Lower leg skin (tissue), 4 donors: Measurements from ENCODE around the gene PKP2. TPM values are rescaled to one million over a fixed set of nuclear protein-coding genes. Genes with fewer than 3 reads are reported as not detected.
A peak's percentile ranks its signal among the peaks of the same experiment; 100 is the strongest.

Experiments used
- DNase-seq, 2 donors: peaks; one replicate each; pipeline ENCODE4 v3.0.0-alpha.2; 2019; ENCODE audit warnings: low spot score in 2 of 2
- H3K4me3 ChIP-seq: fragments of 200-600 bp; sonication (generic); 2 replicates; pipeline ENCODE4 v1.5.1; 2017; ENCODE audit warnings: mild to moderate bottlenecking, low read depth; ENCODE audit not compliant: poor library complexity, severe bottlenecking
- POLR2A ChIP-seq, 2 donors: fragments of 450-650 bp; IDR thresholded peaks; one replicate each; pipeline ENCODE4 v1.6.1; 2016 to 2017; ENCODE audit warnings: antibody characterized with exemption in 2 of 2, mild to moderate bottlenecking in 1 of 2, moderate library complexity in 1 of 2
- WGBS, 2 donors: methylation state at CpG; one replicate each; pipeline ENCODE4 v1.1.5; 2018; 5-methylcytosine and 5-hydroxymethylcytosine counted together
- intact Hi-C: fragments of 100-400 bp; cut with DNase I; formaldehyde crosslinking; loops from one replicate; pipeline ENCODE4 v1.15.0; 2023; ENCODE audit warnings: low total_unique reads
- total RNA-seq, 4 donors: library from RNA; depleted of rRNA; stranded (reverse); fragments of >200 nt; gene quantifications; one replicate each; pipeline ENCODE4 v1.1.0, GENCODE V29; 2016
- TF ChIP-seq, protein P1 (sequence below), 3 donors: fragments of 450-650 bp; IDR thresholded peaks; one replicate each; pipeline ENCODE4 v1.5.1; 2016; ENCODE audit warnings: antibody characterized with exemption in 3 of 3, mild to moderate bottlenecking in 3 of 3, moderate library complexity in 2 of 3

Gene PKP2
- total RNA-seq, 4 donors from 2014 or later, result 7.5 to 10.5 (median 9.2) TPM

DNA sequence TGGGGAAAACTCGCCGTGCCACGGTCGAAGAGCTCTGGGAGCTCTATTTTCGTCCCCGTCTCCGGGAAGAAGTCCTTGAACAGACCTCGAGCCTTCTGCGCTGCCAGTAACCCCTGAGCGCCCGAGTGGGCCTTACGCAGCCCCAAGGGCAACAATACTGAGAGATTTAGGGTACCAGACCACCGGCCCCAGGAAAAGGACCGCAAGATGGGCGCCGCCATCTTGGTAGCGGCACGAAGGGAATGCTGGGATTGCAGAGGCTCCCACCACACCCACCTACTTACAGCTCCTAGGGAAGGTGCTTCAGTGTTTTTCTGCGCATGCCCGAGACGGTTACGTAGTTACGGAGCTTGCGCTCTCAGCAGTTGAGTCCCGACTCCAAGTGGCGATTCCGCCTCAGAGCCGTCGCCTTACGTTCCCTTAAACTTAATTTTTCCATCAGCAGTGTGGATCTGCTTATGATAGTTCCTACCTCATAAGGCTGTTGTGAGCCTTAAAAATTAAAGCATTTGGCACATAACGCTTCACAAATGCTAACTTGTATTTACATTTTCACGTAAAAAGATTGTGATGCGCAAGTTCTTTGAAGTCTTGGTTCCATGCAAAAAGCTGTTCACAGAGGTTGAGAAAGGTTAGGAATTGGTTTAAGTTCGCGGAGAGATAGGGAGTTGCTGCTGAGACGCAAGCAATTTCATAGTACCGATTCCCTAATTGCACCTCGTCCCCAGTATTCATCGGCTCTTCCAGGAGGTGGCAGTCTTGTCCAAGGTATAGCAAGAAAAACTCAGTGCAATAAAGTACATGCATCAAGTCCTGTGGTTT, 140.7 kb downstream of the PKP2 start, which contains the start of gene YARS2:
Gene YARS2 (minus strand): TSS at position 244 of the 822 bp plus-strand sequence. CDS start 23 bp downstream, at position 221.
- TF ChIP-seq POLR2A (IDR thresholded peaks at IDR 0.05), result peak in 1 of 2 donors; percentile 9
- TF ChIP-seq, protein P1, sequence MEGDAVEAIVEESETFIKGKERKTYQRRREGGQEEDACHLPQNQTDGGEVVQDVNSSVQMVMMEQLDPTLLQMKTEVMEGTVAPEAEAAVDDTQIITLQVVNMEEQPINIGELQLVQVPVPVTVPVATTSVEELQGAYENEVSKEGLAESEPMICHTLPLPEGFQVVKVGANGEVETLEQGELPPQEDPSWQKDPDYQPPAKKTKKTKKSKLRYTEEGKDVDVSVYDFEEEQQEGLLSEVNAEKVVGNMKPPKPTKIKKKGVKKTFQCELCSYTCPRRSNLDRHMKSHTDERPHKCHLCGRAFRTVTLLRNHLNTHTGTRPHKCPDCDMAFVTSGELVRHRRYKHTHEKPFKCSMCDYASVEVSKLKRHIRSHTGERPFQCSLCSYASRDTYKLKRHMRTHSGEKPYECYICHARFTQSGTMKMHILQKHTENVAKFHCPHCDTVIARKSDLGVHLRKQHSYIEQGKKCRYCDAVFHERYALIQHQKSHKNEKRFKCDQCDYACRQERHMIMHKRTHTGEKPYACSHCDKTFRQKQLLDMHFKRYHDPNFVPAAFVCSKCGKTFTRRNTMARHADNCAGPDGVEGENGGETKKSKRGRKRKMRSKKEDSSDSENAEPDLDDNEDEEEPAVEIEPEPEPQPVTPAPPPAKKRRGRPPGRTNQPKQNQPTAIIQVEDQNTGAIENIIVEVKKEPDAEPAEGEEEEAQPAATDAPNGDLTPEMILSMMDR (IDR thresholded peaks at IDR 0.05), result peak in 1 of 3 donors; percentile 44
- peak; percentile 95 to 98 for DNase-seq
- intact Hi-C loops, result loop anchor here (5.0 kb wide), 1 partner anchor 1266 kb away; the partner anchor contains the start of gene ALG10
- peak within 1 kb of the TSS; percentile 93 for H3K4me3 ChIP-seq
- WGBS, 2 donors, result 0 to 2% methylated on average over 38 to 39 of the region's 39 CpGs

DNA sequence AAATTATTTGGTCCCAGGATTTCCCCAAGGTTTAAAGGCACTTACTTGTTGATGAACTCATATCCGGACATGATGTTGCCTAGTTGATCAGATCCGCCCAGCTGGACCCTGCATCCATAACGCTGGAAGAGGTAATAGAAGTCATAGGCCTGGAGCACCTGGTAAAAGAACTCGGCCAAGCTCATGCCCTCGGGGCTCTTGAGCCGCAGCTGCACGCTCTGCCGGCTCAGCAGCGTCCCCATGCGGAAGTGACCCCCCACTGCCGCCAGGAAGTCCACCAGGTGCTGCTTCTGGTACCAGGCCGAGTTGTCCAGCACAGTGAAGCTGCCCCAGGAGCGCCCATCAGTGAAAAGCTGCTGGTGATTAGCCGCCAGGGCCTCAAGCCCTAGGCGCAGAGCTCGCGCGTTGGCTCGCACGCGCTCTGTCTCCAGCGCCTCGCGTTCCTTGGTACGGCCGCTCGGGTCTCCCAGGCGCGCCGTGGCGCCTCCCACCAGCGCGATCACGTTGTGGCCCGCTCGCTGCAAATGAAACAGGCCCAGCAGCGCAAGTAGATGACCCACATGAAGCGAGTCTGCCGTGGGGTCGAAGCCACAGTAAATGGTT, 141.4 kb downstream of the PKP2 start:
- TF ChIP-seq POLR2A (IDR thresholded peaks at IDR 0.05), result no peak
- TF ChIP-seq, protein P1 (IDR thresholded peaks at IDR 0.05), result no peak
- 0% methylated on average over 16 to 20 of the region's 40 CpGs for WGBS, 2 donors

DNA sequence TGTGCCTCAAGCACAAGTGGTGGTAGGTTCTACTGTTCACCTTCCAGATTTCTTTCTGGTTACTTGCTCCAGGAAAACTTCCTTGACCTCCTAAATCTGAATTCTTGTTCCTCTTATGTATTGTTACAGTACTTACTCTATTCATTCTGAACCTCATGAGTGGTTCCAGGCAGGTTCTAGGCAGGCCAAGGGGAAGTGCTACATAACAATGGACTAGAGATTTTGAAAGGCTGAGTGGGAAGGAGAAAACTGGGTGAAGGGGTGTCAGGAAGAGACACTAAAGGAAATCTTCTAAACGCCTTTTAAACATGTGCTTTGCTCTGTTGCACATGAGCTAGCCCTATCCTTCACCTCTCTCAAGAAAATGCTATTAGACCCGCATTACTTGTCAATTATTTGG, 142.5 kb downstream of the PKP2 start:
- intact Hi-C loops, result no loop called here
- no peak for DNase-seq
- H3K4me3 ChIP-seq, result no peak overlapping the region
- 35 to 48% methylated on average over 2 of the region's 2 CpGs for WGBS, 2 donors
- TF ChIP-seq, protein P1 (IDR thresholded peaks at IDR 0.05), result no peak
- no peak for TF ChIP-seq POLR2A (IDR thresholded peaks at IDR 0.05)

More for the DNA sequence above, 141.4 kb downstream of the PKP2 start:
- DNase-seq, result peak; percentile 59 to 90
- H3K4me3 ChIP-seq, result peak overlapping the region; percentile 93
- intact Hi-C loops, result loop anchor here (5.0 kb wide), 1 partner anchor 1267 kb away; the partner anchor contains the start of gene ALG10

DNA sequence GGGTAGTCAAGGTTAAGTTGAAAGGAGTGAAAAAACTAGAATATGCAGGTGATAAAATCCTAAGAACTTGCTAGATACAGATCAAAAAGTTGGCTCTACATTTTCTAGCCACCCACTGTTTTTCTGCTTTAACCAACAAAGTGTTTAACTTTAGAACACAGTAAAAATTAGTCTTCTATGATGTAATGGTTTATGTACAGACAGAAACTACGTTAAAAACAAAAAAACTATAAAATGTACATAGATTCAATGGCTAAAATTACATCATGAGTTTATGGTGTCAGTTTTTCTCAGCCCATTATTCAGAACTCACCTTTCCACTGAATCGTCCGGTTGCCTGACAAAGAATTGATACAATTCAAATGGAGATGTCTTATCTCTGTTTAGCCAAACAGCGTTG, 143.0 kb downstream of the PKP2 start:
- no peak overlapping the region for H3K4me3 ChIP-seq
- intact Hi-C loops, result no loop called here
- WGBS, 2 donors, result 72 to 73% methylated on average over 4 of the region's 4 CpGs
- TF ChIP-seq, protein P1 (IDR thresholded peaks at IDR 0.05), result no peak
- no peak for TF ChIP-seq POLR2A (IDR thresholded peaks at IDR 0.05)
- no peak for DNase-seq

DNA sequence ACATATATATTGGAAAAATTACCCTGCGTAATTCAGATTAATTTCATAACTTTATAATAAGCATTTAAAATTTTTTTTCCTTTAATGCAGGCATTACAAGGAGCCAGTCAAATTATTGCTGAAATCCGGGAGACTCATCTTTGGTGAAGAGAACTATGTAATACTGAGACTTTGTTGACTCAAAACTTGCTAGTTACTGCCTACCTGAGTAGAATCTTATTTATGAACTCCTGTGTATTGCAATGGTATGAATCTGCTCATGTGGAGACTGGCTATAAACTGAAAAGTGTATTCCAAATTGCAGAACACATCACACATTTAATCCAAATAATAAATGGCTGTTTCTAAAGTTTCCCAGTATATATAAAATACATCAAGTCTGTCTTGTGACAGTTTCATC, 153.3 kb downstream of the PKP2 start:
- H3K4me3 ChIP-seq, result no peak overlapping the region
- intact Hi-C loops, result no loop called here
- DNase-seq, result no peak
- WGBS, 2 donors, result 93 to 95% methylated on average over 2 of the region's 2 CpGs
- no peak for TF ChIP-seq POLR2A (IDR thresholded peaks at IDR 0.05)
- TF ChIP-seq, protein P1 (IDR thresholded peaks at IDR 0.05), result no peak
